RKO (cell line): ENCODE measurements around the gene CD79B.

Experiments used
- DNase-seq: peaks from one replicate; pipeline ENCODE4 v3.0.0-alpha.2; 2016; ENCODE audit warnings: low spot score

CD79B gene

DNA sequence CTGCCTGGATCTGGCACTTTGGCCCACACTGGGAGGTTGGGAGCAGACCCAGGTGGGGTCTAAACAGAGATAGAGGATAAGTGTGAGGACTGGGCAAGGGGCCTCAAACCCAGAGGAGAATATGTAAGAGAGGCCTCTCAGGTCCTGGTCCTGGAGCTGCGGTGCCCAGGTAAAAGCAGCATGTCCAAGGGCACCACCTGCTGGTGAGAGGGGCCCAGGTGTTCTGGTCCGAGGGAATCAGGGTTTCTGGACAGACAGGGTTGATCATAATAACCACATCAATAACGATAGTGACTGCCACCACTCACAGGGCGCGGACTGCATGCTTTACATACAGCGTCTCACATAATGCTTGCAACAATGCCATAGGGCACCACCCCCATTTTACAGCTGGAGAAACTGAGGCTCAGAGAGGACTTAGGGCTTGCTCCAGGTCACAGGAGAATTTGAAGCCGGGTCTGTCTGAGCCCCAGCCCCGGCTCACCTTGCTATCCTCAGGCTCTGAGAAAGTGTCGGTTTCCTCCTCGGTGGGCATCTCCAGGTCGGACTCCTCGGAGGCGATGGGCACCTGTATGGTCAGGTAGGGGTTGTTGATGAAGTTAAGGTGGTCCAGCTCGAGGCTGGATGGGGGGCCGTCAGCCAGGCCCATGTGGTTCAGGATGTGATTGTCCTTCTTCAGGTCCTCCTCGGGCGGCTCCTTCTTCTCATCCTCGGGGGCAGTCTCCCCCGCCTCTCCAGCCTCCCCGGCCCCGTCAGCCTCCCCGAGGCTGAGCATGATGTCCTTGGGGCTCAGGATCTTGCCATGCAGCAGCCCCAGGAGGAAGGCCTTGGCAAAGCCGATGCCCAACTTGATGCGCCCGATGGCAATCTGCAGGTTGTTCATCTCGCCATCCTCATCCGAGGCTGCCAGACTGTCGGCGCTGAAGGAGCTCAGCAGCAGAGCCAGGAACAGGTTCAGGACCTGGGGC is 19.1 kb upstream of the CD79B start:
- no peak for DNase-seq

DNA sequence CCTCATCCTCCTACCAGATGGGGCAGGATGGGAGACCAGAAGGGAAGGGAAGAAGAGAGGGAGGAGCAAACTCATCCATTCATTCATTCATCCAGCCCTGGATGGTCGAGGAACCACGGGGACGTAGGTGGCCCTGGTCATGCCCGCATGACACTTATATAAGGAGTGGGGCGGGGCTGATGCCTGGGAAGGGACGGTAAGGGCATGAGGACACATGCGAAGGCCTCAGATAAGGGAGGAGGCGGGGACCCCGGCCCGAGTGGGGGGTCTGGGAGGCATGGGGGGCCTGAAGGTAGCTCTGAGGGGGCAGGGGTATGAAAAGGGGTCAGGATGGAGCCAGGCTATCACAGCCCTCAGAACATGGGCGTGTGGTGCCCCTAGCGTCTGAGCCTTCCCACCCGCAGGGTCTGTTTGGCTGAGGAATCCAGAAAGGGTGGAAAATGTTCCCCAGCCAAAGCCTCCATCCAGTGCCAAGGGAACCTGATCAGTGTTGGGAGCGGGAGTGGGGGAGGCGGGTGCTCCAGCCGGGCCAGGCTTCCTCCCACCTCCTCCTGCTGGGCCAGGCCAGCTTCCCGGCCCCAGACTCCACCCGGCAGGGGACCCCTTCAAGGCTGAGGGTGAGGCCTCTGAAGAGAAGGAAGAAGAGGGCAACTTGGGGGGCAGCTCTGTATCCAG is 17.6 kb upstream of the CD79B start:
- no peak for DNase-seq

DNA sequence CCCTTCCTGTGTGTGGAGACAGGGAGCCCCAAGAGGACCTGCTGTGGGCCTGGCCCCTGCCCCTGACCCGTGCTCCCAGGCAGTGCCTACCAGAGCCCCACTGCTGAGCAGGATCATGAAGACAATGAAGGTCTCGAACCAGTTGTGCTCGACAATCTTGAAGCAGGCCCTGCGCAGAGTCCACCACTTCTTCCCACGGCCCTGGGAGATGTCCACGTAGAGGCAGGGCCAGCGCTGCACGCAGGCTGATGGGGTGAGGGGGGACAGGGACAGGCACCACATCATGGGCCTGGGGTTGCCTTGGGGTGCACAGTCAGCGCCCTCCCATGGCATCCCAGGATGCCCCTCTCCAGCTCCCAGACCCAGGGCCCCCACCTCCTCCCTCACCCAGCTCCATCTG is 16.4 kb upstream of the CD79B start:
- no peak for DNase-seq

DNA sequence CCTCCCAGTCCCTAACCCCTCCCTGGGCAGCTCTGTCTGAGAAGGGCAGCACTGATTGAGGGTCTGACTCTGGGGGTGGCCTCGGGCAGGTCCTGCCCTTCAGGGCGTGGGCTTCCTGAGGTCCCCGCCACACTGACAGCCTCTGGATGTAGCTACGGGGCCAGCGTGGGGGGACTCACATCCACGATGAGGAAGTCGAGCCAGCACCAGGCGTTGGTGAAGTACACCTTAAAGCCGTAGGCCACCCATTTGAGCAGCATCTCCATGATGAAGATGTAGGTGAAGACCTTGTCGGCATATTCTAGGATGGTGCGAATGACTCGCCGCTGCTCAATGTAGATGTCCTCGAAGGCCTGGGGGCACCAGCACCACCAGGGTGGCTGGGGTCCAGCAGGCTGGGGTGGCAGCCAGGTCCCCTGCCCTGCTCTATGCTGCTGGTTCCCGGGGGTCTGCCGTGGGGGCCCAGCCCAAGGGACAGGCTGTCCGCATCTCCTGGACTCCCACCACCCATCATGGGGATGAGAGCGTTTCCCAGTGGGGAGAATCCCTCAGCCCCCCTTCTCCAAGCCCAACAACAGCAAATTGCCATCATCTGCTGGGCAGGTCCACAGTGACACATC is 15.7 kb upstream of the CD79B start:
- no peak for DNase-seq

DNA sequence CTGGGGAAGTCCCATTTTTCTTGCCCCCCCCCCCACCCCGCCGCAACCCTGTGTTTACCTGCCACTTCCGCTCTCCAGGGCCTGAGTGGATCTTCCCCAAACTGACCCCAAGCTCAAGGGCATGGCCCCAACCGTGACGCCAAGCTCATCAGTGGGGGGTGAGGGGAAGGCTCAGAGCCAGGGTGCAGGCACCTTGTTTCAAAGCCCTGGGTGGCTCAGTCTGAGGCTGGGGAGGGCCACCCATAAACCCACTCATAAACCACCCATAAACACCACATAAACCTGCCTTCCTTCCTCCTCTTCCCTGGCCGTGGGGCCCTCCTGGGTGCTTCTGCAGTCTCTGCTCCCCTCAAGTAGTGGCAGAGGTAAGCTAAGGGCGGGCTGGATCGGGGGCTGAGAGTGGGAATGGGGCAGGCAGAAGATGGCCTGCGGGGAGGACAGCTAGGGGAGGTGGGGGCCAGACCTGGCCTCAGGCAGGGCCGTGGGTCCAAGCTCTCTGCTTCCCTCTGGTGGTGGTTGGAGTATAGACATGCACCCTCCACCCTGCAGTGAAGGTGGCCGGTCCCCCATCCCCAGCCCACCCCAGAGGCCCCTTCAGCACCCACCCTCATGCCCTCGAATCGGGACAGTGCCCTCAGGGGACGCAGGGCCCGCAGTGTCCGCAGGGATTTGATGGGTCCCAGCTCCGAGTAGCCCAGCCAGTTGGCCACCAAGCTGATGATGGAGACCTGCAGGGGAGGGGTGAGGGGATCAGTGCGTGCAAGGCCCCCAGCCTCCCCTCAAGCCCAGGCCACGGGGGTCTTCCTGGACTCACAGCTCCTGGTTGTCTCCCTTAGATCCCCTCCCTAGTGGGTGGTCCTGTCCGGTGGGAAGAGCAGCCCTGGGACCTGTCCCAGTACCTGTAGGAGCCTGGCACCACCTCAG is 14.6 kb upstream of the CD79B start:
- no peak for DNase-seq

DNA sequence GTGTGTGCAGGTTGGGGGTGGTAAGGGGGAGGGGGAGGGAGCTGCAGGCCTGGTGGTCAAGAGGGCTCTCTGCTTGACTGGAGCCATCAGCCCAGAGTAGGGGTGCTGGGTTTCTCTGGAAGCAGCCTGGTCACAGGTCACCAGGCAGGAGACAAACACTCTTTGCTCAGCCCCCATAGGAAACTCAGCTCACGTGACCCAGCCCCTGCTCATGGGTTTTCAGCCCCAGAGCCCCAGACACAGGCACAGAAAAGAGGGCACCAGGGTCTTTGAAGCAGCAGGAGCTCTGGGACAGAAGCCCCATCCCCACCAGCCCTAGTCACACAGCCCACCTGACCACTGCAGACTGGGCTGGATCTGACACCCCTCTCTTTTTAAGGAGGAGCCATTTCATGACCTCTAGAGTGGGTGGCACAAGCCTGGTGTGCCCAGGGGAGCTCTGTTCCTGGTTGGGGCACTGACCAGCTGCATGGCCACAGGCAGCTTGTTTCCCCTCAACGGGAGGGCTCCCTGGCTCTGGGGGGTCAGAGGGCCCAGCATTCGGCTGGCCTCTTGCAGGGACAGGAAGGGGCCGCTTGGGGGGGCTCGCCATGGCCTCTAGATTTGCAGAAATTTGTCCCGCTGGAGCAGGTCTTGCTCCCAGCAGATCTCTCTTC is 13.8 kb upstream of the CD79B start:
- no peak for DNase-seq

DNA sequence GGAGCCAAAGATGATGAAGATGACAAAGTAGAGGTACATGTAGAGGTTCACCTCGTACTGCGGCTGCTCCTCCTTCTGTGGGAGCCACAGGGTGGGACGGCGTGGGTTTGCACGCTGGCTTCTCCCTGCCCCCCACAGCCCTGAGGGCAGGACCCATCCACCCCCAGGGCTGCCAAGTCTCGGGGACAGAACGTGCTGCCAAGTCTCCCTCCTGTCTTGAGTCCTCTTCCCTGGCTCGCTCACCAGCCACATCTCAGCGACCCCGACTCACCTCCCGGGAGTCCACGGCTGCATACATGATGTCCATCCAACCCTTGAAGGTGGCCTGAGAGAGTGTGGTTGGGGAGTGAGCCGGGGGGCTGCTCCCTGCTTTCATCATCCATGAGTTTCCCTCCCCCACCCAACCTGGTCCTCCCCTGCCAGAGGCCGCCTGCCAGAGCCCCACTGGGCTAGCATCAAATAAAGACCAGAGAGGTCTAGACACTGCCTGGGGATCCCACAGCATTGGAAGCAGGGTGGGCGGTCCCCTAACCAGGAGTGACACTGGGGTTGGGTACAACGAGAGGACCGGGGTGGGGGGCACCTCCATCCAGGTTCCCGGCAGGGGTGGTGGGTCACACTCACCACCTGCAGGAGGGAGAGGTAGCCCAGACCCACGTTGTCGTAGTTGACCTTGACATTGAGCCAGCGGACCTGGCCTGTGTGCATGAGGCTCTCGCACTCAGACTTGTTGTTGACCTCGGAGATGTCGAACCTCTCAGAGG is 12.8 kb upstream of the CD79B start:
- no peak for DNase-seq

DNA sequence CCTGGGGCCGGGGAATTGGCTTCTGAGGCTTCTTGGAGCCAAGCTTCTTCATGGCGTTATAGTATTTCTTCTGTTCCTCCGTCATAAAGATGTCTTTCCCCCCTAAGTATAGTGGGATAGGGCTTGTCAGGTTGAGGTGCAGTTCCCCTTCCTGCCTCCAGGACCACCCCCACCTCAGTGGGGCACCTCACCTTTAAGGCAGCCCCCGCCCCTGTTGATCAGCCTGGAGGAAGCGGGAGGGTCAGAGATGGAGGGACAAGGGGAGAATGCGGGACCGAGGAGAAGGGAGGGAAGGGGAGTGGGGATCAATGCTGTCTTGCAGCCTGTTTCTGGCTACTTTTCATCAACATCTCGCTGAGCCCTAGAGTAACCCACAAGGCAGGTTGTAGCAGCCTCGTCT is 11.6 kb upstream of the CD79B start:
- DNase-seq: no peak

DNA sequence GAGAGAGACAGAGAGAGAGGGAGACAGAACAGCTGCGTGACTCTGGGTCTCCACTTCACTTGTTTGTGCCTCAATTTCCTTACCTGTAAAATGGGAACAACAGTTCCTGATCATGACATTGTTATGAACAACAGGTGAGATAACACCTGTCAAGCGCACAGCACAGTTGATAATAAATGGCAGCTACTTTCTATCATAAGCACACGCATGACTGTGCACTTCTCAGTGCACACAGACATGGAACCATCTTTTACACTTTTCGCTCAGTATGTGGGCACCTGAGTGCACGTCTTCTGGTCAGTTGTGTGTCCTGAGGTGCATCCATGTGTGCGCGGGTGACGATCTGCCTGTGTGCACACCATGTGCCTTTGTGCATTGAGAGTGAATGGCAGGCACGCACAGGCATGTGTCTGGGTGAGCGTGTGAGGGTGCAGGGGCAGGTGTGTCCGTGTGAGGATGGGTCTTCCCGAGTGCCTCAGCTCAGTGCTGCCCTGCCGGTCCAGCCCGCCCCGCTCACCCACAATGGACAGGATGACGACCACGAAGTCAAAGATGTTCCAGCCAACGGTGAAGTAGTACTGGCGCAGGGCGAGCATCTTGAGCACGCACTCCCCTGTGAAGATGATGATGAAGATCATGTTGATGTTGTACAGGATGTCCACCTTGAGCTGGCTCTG is 10.3 kb upstream of the CD79B start:
- no peak for DNase-seq

DNA sequence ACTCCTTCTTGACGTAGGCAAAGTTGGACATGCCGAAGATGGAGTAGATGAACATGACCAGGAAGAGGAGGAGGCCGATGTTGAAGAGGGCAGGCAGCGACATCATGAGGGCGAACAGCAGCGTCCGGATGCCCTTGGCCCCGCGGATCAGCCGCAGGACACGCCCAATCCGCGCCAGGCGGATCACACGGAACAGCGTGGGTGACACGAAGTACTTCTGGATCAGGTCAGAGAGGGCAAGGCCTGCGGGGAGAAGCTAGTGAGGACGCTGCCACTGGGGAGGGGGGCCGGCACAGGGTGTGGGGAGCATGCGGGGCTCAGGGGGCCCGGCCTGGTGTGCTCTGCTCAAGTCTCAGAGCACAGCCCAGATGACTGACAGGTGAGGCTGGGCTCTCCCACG is 9.6 kb upstream of the CD79B start:
- no peak for DNase-seq

DNA sequence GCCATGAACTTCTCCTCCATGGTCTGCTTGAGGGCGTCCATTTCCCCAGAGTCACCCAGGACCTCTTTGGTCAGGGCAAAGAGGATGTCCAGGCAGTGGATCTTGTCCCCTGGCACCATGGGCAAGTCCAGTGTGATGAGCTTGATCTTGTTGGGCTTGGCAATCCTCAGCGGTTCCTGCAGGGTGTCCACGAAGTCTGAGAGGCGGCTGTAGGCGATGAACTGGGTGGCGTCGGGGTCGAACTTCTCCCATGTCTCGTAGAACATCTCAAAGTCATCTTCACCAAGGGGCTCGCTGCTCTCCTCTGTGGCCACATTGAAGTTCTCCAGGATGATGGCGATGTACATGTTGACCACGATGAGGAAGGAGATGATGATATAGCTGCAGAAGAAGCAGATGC is 9.0 kb upstream of the CD79B start:
- no peak for DNase-seq

DNA sequence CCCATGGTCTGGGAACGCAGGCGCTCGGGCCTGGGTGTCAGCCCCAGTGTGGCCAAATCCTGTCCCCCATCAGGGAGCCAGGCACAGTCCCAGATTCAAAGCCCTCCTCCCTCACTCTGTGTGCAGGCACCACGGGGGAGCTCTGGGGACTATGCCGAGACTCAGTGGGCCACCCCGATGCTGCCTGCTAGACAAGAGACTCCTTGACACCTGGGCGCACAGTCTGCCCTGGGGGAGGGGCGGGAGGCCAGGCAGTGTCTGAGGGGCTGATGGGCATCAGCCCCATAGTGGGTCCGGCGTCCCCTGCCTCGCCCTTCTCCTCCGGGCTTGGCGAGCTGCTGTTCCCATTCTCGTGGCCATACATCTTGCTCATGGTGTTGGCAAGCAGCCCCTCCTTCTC is 8.5 kb upstream of the CD79B start:
- no peak for DNase-seq

DNA sequence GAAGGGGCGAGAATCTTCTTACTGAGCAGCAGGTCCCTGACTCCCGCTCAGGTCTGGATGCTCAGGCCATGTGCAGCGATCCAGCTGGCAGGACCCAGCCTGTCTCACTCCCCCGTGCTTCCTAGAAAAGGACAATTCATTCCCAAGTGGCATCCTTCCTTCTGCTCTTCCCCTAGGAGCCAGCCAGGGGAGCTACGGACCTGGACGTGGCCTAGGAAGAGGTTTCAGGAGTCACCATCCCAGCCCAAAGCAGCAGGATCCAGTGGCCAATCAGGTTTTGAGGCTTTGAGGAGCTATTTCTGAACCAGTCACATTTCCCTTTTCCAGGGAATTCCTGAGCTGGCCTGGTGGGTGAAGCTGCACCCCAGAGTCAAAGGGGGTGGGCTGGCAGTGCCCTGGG is 7.8 kb upstream of the CD79B start:
- no peak for DNase-seq

DNA sequence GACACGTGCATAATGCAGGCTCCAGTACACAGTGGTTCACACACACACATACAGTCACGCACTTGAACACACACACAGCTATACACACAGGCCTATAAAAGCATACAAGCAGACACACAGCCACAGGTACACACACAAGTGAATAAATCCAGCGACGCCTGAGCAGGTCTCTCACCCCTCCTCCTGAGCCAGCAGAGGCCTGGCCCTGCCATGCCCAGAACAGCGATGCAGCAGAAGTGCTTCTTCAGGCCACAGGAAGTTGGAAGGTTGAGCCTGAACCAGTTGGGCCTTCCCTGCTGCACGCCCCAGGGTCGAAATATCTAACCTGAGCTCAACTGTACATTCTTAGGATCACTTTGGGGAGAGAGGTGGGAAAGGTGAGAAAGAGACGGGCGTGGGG is 7.3 kb upstream of the CD79B start:
- DNase-seq: no peak

DNA sequence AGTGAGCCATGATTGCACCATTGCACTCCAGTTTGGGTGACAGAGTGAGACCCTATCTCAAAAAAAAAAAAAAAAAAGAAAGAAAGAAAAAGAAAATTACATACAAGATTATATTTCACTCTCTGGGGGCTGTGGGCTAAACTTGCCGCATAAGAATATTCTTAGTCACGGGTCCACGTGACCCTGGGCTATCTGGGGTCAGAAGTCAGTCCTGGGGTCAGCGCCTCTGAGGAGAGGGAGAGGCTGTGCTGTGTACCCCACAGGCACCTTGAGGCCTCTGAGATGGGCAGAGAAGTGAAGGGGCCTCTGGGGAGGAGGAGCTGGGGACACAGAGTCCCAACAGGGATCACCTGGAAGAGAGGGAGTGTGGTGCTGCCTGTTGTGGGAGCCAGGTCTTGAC is 5.8 kb upstream of the CD79B start:
- DNase-seq: no peak

DNA sequence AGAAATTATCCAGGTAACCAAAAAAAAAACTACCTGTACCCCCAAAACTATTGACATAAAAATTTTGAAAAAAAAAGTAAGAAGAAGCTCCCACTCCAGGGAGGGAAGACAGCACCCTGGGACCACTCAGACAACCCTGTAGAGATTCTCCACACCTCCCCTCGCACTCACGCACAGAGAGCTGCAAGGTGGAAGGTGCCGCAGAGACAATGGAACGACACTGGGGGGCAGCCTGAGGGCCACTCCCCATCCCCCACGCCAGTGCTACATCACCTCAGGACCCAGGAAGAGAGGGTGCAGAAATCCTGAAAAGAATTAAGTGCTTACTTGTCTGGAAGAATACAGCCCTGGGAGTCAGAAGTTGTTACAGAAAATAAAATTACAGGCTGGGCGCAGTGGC is 5.2 kb upstream of the CD79B start:
- DNase-seq: no peak

DNA sequence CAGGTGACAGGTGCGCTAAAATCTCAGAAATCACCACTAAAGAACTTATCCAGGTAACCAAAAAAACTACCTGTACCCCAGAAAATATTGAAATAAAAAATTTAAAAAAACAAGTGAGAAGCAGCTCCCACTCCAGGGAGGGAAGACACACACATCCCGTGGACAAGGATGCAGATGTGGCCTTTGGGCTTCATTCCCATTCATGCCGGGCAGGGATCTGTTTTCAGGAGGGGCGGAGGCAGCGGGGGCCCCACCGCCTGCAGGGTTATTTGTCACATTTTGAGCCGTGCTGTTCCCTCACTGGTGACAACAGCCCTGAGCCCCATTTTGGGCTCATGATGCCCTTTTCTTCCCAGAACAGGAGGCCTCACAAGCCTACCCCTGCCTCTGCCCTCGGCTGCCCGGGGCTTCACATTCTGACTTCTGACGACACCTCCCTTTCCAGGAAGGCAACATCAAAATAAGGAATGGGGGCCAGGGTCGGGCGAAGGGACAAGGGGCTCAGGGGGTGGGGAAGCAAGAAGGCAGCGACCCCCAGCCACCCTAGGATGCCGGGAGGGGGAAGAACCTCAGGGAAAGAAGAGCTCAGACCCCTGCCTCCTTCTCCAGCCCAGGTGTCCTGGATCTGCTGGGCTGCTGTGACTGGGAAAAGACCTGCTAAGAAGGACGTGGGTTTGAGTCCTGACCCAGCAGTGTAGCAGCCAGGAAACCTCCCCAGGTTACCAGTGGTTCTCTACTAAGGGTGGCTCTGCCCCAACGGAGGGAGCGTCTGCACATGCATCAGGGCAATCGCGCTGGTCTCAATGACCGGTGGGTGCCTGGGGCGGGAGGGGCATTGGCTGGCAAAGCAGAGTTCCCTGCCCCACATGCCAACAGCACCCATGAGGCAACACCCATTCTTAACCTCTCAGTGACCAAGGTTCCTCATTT is 2.3 kb upstream of the CD79B start:
- DNase-seq: no peak

DNA sequence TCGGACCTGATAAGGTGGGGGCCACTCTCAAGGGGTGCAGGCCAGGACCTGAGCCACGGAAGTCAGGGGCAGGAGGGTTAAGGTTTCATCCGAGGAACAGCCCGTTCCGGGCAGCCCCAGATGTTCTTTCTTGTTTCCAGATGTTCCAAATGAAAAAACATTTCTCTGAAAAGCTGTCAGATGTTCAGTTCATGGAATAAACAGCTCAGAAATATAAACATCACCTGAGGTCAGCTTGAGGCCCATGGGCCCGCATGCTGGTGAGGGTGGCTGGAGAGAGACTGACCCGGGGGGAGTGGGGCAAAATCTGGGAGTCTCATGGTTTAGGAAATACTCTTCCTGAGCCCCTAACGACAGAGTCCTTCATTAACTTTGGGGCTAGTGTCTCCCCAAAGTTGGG is 1.5 kb upstream of the CD79B start:
- DNase-seq: no peak

DNA sequence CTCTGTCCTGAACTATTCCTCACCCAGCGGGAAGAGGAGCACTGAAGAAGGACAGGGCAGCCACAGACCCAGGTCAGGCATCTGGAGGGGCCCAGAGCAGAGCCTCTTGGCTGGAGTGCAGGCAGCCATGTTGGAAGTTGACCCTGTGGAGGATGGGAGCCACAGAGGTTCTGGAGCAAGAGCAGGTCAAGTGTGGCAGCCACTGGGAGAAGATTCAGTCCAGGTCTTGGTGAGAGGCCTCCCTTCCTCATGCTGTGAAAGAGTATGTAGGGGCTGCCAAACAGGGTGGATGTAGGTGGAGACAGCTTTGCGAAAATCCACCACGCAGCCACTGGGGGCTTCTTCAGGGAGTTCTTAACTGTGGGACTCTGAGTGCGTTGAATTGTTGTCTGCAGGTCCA is 590 bp upstream of the CD79B start:
- DNase-seq: no peak
